Sciatic nerve (tissue), 2 donors: Measurements from ENCODE around the gene CNTRL. TPM values are rescaled to one million over a fixed set of nuclear protein-coding genes. Genes with fewer than 3 reads are reported as not detected.
"Not testable (repeated sequence)": the region's sequence is repeated elsewhere in the genome, so short reads cannot be mapped to it uniquely, and the experiment has no call there.

Experiments
- ATAC-seq: fragments of 200-7000 bp; cut with Tn5 transposase; one replicate; pipeline ENCODE4 v1.9.1; 2020; ENCODE audit warnings: mild to moderate bottlenecking, moderate library complexity
- DNase-seq: peaks from one replicate; pipeline ENCODE4 v3.0.0-alpha.2; 2020; ENCODE audit warnings: low spot score
- intact Hi-C: fragments of 100-400 bp; cut with DNase I; formaldehyde crosslinking; loops from one replicate; pipeline ENCODE4 v1.14.2; 2022
- total RNA-seq: library from RNA; stranded (reverse); fragmentation: NEBNext Ultra II Directional; extraction: Animal tissue kit (Norgen Biotek cat#: 25700); gene quantifications from one replicate; pipeline ENCODE4 v1.2.1, GENCODE V29; 2021
- donor health status: DM: no; HTN: no; CAD: no.
- donor health status: DM: no; HTN: no; CAD: no.

The CNTRL gene
- total RNA-seq, 1 donor from 2014 or later, result 30.8 TPM

DNA sequence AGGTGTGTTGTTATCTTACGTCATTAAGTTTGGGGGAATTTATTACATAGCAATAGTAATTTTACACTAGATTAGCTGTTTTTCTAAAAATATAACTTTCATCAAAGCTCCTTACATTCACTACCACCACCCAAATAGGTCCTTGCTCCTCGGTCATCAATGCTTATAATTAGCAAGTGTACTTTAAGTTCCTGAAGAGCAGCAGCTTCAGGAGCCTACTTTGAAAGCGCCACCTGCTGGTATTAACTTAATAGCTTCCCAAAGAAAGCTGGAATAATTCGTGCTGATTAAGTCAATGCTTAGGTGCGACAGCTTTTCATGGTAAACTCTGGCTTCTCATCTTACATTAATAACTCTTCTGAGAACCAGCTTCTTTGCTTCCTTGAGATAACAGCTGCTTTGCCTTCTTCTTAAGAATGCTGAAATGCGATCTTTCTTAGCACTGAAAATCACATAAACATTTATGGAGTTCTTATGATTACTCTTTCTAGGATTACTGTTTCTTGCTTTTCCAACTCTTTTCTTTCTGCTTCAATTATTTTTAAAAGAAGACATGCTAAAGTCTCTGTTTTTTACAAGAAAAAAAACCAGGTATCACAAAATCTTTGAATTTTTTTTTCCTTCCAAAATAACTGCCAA, 14.6 kb upstream of the CNTRL start:
- DNase-seq, result no peak
- intact Hi-C loops, result loop anchor here (10.0 kb wide), 1 partner anchor 65 kb away; no protein-coding TSS in a partner anchor
- peak; percentile 48 for ATAC-seq

DNA sequence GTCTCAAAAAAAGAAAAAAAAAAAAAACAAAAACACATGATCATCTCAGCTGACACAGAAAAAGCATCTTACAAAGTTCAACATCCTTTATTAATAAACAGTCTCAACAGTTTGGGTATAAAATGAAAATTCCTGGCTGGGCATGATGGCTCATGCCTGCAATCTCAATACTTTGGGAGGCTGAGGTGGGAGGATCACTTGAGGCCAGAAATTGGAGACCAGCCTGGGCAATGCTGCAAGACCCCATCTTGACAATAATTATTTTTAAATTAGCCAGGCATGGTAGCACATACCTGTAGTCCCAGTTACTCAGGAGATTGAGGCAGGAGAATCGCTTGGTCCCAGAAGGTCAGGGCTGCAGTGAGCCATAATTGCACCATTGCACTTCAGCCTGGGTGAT, 7.9 kb upstream of the CNTRL start:
- intact Hi-C loops, result no loop called here
- DNase-seq (no peak), ATAC-seq (no peak)

DNA sequence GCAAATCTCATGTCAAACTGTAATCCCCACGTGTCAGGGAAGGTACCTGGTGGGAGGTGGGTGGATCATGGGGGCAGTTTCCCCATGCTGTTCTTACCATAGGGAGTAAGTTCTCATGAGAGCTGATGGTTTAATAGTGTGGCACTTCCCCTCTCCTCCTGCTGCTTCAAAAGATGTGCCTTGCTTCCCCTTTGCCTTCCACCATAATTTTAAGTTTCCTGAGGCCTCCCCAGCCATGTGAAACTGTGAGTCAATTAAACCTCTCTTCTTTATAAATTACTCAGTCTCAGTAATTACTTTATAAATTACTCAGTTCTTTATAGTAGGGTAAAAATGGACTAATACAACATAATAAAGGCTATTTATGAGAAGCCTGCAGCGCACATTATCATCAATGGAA, 7.1 kb upstream of the CNTRL start:
- DNase-seq, result no peak
- no peak for ATAC-seq
- intact Hi-C loops, result no loop called here

DNA sequence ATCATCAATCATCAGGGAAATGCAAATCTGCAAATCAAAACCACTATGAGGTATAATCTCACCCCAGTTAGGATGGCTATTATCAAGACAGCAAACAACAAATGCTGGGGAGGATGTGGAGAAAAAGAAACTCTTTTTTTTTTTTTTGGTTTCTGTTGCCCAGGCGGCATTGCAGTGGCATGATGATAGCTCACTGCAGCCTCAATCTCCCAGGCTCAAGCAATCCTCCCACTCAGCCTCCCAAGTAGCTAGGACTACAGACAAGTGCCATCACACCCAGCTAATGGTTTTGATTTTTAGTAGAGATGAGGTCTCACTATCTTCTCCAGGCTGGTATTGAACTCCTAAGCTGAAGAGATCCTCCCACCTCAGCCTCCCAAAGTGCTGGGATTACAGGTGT, 5.4 kb upstream of the CNTRL start:
- intact Hi-C loops, result no loop called here
- DNase-seq, result no peak
- ATAC-seq, result no peak

DNA sequence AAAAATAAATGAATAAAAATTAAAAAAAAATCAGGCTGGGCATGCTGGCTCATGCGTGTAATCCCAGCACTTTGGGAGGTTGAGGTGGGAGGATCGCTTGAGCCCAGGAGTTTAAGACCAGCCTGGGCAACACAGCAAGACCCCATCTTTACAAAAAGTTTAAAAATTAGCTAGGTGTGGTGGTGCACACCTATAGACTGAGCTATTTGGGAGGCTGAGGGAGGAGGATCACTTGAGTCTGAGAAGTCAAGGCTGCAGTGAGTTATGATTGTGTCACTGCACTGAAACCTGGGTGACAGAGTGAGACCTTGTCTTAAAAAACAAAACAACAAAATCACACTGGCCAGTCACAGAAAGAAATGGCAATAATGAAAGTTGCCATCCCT, 3.4 kb upstream of the CNTRL start:
- ATAC-seq (no peak), DNase-seq (no peak)
- intact Hi-C loops, result no loop called here

DNA sequence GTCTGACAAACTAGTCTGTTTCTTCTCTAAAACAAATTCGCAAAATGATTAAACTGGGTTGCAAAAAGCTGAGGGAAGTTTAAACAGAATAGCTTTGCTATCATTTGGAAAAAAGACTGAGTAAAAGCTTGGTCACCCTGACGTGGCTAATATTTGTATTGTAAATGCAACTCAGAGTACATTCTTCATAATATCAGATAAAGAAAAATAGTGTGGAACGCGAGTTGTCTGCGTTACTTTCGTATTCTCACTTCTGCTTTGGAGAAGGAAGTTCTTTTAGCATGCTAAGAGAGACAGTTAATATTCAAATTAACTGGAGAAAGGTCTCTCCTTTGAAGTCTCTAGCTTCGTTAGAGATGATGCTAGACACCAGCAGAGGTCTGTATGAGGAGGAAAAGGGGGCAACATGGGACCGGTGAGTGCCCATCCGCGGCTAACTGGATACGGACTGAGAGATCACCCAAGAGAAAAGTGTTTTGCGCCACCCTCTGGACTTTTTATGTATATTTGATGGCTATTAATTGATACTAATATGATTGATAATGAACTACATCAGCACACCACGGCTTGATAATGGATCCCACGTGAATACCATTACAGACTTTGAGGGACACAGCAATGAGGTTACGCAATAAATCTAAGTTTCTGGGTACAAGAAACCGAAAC, 2.9 kb upstream of the CNTRL start:
- DNase-seq (no peak), ATAC-seq (no peak)
- intact Hi-C loops, result no loop called here

DNA sequence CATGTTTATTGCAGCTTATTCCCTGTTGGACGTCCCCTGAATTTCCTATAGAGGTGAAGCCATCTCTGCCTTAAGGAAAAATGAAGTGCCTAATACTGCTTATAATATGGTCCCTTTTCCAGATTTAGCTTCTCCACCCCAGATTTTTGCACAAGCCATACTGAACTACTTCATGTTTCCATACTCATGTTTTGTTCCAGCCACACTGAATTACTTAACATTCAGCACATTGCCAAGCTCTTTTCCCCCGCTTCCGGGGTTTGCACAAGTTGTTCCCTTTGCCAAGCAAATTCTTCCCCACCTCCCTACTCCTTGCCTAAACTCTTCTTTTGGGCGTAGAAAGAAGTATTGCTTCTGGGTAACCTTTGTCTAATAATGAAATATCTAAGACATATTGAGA, 1.7 kb upstream of the CNTRL start:
- intact Hi-C loops, result no loop called here
- ATAC-seq, result peak; percentile 57
- peak; percentile 75 for DNase-seq

DNA sequence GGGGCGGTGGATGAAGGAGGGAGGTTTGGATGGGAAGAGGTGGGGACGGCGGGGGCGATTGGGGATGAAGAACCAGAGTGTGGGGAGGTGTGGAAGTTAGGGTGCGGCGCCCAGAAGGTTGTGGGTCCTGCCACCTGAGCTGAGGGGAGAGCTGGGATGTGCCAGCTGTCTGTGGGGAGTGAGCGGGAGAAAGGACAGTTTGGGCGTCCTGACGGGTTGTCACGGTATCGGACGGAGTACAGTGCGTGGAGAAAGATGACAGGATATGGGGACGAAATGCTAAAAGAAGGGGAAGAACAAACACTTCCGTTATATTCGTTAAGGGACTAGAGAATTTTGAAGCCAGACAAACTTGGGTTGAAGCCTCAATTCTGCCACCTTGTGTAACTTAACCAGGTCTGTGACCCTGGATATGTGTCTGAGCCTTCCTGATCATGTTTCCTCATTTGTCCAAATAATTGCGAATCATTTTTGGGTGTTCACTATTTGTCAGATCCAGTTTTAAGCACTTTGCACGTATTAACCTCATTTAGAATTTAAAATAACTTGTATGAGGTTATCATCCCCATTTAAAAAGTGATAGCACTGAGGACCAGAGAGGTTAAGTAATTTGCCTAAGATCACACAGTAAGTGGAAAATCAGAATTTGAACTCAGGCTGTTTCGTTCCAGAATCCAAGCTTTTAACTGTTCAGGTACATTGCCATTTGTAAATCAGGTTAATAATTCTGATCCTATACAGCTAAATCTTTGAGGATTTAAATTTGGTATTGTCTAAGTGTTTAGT, 689 bp downstream of the CNTRL start:
- intact Hi-C loops, result no loop called here
- DNase-seq (no peak), ATAC-seq (no peak)

DNA sequence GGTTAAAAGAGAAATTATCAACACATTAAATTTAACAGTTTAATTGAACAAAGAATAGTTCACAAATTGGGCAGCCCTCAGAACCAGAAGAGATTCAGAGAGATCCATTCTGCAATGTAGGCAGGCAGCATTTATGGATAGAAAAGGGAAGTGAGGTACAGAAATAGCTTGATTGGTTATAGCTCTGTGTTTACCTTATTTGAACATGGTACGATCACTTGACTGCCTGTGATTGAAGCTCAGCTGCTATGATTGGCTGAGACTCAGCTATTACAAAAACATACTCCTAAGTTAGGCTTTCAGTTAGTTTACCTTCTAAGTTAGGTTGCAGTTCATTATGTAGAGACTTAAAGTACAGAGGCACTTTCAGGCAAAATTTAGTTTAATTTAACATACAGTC, 7.3 kb downstream of the CNTRL start:
- ATAC-seq (no peak), DNase-seq (no peak)
- intact Hi-C loops, result no loop called here

DNA sequence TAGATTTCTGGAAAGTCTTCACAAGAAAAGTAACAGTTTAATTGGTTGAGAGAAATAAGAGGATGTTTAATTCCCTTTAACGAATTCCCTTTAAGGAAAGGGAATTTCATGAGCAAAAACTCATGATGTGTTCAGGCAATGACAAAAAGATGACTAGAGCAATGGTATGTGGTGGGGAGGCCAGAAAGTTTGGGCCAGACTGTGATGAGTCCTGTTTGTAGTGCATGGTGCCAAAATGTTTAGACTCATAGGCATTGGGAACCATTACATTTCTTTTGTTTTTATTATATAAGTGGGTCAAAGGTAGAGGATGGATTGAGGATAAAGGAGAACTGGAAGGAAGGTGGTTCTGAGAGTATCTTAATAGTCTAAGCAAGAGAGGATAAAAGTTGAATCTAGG, 10.9 kb downstream of the CNTRL start:
- no peak for ATAC-seq
- no peak for DNase-seq
- intact Hi-C loops, result no loop called here

DNA sequence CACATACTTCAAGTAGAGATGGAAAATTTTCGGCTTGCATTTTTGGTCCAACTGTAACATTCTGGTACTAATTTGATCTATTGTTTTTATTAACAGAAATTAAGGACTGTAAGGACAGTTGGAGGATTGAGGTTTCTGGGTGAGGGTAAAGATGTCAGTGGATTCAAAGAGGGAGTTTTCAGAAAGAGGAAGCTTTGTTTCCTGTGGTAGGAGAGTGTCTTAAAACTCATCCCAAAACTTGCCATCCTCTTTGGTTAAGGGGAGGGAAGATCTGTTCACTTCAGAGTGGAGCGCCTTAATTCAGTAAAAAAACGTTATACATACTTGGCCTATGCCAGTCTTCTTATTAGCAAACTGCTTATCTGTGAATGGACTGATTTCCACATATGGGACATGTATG, 13.8 kb downstream of the CNTRL start:
- intact Hi-C loops, result no loop called here
- ATAC-seq, result no peak
- DNase-seq, result no peak

DNA sequence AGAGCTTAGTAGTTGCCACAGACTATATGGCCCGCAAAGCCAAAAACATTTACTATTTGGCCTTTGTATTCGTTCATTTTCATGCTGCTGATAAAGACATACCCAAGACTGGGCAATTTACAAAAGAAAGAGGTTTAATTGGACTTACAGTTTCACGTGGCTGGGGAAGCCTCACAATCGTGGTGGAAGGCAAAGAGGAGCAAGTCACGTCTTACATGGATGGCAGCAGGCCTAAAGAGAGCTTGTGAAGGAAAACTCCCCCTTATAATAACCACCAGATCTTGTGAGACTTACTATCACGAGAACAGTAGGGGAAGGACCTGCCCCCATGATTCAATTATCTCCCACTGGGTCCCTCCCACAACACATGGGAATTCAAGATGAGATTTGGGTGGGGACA, 16.0 kb downstream of the CNTRL start:
- ATAC-seq, DNase-seq, intact Hi-C loops: not testable (repeated sequence)

DNA sequence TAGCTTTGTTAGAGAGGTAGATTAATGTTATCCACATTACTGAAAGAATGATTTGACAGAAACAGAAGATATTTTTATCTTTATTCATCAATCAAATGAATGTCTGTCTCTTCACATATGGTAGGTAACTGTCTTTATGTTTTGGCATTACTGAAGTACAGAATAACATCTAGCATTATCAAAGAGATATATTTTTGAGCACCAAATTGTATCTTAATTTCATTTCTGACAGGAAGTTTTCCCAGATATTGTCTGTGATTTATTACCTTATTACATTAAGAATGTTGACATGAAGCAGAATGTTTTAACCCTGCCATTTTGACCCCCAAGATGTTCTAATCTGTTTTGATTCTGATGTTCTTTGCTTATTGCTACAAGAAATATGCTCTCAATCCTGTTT, 20.3 kb downstream of the CNTRL start:
- DNase-seq (no peak), ATAC-seq (no peak)
- intact Hi-C loops, result no loop called here

DNA sequence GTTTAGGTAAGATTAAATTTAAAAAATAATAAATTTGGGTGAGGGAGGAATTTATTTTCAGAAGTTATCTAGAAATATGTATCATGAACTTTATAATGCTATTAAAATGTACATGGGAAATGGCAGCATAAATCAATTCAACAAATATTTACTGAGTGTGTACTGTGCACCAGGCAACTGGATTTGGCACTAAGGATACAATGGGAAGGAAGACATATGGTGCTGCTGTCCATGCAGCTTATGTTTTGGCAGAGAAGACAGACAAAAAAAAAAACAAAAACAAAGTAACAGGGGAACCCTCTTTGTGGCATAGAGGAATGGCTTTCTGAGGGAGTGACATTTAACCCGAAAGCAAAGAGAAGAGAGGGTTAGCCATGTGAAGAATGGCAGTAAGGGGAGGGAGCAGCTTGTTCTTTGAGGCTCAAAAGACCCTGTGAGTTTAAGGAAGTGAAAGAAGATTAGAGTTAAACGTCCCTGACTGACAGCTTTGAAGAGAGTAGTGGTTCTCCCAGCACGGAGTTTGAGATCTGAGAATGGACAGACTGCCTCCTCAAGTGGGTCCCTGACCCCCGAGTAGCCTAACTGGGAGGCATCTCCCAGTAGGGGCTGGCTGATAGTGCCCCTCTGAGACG, 23.9 kb downstream of the CNTRL start:
- no peak for DNase-seq
- no peak for ATAC-seq
- intact Hi-C loops, result no loop called here

DNA sequence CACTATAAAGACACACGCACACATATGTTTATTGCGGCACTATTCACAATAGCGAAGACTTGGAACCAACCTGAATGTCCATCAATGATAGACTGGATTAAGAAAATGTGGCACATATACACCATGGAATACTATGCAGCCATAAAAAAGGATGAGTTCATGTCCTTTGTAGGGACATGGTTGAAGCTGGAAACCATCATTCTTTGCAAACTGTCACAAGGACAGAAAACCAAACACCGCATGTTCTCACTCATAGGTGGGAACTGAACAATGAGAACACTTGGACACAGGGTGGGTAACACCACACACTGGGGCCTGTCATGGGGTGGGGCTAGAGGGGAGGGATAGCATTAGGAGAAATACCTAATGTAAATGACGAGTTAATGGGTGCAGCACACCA, 29.3 kb downstream of the CNTRL start:
- intact Hi-C loops, DNase-seq, ATAC-seq: not testable (repeated sequence)

DNA sequence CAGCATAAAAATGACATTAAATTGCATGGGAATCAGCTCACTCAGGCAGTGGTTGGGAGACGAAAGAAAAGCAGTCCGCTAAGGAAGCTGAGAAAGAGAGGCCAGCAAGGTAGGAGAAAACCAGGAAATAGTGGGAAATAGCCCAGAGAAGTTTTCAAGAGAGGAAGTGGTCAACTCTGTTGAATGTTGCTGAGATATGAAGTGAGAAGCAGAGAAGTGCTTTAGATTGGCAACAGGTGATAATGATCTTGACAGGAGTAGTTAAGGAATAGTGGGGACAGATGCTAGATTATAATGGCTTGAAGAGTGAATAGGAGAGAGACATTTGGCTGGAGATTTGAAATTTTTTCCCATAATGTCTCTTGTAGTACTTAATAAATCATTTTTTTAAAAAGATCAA, 30.8 kb downstream of the CNTRL start:
- no peak for ATAC-seq
- DNase-seq, result no peak
- intact Hi-C loops, result no loop called here

DNA sequence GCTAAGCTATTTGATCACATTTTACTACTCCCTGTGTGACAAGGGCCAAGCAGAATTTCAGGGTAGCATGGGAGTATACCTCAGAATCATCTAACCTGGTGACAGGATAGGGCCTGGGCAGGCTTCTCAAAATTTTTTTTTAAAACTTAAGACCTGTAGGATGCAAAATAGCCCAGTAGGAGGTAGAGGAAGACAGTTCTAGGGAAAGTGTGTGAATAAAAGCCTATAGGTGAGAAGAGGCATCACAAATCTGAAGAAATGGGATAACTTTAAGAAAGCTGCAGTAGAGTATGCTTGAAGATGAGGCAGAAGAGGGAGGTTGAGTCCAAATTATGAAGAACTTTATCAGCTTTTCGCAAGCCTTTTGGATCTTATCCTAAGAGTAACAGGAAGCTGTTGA, 32.3 kb downstream of the CNTRL start:
- intact Hi-C loops, result no loop called here
- ATAC-seq (no peak), DNase-seq (no peak)

DNA sequence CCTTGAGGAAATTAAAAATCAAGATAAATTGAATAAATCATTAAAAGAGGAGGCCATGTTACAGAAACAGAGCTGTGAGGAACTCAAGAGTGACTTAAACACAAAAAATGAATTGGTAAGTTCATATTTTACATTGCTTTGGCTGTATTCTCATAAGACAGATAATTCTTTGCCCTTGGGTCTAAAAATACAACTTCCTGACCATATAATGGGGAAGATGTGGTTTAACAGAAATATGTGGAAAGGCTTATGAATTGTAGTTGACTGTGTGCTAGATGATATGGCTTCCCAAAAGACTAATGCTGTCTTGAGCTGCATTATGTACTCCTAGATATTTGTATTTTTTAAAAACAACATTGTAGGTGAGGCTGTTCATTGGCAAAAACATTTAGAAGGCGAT, 33.1 kb downstream of the CNTRL start:
- DNase-seq (no peak), ATAC-seq (no peak)
- intact Hi-C loops, result no loop called here

DNA sequence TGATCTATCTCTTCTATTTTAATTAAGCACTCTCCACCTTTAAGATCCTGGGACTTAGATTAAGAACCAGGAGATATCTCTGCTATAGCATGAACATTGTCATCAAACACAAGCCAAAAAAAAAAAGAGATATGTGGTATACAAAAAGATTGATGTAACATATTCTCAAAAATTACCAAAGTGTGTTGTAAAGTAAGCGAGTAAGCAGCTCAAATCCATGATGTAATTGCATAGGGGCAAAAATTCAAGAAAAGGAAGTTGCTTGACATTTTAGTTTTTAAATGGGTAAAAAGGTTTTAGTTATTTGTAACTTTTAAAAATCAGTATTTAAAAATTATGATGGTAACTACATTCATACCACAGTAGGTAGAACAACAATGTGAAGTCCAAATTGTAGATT, 40.7 kb downstream of the CNTRL start:
- DNase-seq (no peak), ATAC-seq (no peak)
- intact Hi-C loops, result no loop called here

DNA sequence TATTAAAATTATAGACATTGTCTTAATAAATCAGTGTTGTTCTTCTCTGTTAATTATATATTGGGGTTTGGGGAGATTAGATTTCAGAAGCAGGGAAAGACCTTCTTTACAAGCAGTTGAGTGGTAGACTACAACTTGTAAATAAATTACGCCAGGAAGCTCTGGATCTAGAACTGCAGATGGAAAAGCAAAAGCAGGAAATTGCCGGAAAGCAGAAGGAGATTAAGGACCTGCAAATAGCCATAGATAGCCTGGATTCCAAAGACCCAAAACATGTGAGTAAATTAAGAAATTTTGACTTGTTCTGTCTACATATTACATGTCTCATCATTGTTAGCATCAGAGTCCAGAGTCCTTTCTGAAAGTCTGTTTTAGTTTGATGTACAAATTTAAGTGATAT, 43.5 kb downstream of the CNTRL start:
- intact Hi-C loops, result no loop called here

More for the DNA sequence above, 43.5 kb downstream of the CNTRL start:
- ATAC-seq, result no peak
- no peak for DNase-seq
